Omental fat pad (tissue), 4 donors: ENCODE measurements around the gene TOX2. TPM values are rescaled to one million over a fixed set of nuclear protein-coding genes. Genes with fewer than 3 reads are reported as not detected.

Experiments used
- ATAC-seq: fragments of 150-250 bp; one replicate; pipeline ENCODE4 v1.9.1; 2016; ENCODE audit warnings: mild to moderate bottlenecking, moderate library complexity; ENCODE audit not compliant: low FRiP score
- DNase-seq: peaks from one replicate; pipeline ENCODE4 v3.0.0-alpha.2; 2019; ENCODE audit warnings: low spot score
- CTCF ChIP-seq, 3 donors: fragments of 450-650 bp; IDR thresholded peaks; one replicate each; pipeline ENCODE4 v1.5.1; 2016 to 2017; ENCODE audit warnings: antibody characterized with exemption in 3 of 3, mild to moderate bottlenecking in 3 of 3, moderate library complexity in 2 of 3
- total RNA-seq, 4 donors: library from RNA; depleted of rRNA; stranded (reverse); fragments of >200 nt; gene quantifications; one replicate each; pipeline ENCODE4 v1.1.0, GENCODE V29; 2016

Gene TOX2
- total RNA-seq, 4 donors from 2014 or later: 0.44 to 7.1 (median 1.0) TPM

DNA sequence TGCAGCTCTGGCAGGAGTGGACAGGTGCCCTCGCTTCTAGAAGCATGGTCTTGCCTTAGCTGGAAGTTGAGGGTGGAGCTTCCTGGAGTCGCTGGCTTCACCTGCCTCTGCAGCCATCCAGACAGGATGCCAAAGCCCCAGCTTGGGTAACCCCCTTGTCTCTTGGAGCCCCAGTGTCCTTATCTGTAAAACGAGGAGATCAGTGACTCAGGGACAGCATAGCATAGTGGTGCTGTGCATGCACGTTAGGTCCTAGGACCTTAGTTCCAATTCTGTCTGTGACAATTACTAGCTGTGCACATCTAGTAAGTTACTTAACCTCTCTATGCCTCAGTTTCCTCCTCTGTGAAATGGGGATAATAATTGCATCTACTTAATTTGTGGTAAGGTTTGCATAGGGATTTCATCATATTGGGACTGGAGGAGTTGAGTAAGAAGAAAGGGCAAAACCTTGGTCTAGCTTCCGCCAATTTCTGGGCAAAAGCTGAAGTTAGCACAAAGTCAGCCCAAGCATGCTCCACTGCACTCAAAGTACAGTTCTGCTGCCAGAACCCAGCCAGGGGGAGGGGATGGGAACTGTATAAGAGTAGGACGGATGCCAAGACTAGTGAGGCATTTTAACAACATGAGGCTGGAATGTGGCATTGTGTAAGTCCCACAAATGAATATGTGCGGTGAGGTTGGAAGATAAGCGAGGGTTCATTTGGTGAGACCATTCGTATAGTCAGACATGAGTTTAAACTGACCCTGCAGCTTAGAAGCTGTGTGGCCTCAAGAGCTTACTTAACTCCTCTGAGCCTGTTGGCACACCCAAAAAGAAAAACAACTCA, 24.5 kb downstream of the TOX2 start:
- ATAC-seq (peak; percentile 72), DNase-seq (no peak)
- no peak for TF ChIP-seq CTCF (IDR thresholded peaks at IDR 0.05)

DNA sequence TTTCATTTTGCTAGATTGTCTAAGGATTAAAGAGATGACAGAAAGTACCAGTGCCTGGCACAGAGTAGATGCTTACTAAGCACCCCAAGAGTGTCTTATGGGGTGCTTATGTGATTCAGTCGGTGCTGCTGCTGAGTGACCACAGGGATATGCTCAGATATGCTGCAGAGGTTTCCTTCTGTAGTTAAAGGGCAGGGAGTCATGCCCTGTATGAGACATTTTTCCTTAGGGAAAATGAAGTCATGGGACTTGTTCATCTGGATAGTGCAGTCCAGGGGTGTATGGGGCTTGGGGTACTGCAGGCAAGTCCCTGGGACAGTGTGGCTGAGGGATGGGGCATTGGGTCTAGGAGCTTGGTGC, 25.1 kb downstream of the TOX2 start:
- peak; percentile 16 for ATAC-seq
- no peak for TF ChIP-seq CTCF (IDR thresholded peaks at IDR 0.05)
- DNase-seq: no peak

GRCh38 chr20:43940518-43941225, 26.0 kb downstream of the TOX2 start:
- TF ChIP-seq CTCF (IDR thresholded peaks at IDR 0.05): no peak
- DNase-seq (no peak), ATAC-seq (no peak)

DNA sequence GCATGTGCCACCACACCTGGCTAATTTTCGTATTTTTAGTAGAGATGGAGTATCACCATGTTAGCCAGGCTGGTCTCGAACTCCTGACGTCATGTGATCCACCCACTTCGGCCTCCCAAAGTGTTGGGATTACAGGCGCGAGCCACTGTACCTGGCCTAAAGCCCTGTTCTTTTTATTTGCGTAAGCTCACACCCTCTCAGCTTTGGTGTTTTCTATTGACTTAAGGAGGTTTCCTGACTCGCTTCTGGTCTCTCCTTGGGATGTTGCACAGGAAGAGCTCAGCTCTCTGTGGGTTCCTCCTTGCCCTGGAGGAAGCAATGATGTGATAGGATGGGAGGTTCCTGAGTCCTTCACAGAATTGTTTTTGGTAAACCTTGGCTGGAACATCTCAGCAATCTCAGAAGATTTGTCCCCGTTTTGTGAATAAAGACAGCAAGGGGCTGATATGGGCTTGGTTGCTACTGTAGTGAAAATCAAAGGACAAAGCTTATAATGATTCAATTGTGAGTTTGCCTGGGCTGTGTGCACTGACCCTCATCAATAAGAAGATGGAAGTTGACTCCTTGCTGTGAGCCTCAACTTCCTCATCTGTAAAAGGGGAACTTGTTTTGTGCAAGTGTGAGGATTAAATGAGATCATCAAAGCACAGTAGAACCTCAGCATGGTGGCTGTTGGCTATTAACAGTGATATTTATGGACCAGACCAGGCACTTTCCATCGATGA, 27.0 kb downstream of the TOX2 start:
- DNase-seq: no peak
- no peak for ATAC-seq
- no peak for TF ChIP-seq CTCF (IDR thresholded peaks at IDR 0.05)

- TF ChIP-seq CTCF (IDR thresholded peaks at IDR 0.05): no peak
- DNase-seq (no peak), ATAC-seq (no peak)
Observed at GRCh38 chr20:43942201-43942590, 27.5 kb downstream of the TOX2 start.

GRCh38 chr20:43942667-43943285, 28.1 kb downstream of the TOX2 start:
- ATAC-seq: no peak
- TF ChIP-seq CTCF (IDR thresholded peaks at IDR 0.05): no peak

More at GRCh38 chr20:43942667-43943285, 28.1 kb downstream of the TOX2 start:
- no peak for DNase-seq
